GM19351 (cell line): Measurements from ENCODE around the gene FLVCR1.
"Not testable (repeated sequence)": the region's sequence is repeated elsewhere in the genome, so short reads cannot be mapped to it uniquely, and the experiment has no call there.

Experiments
- ATAC-seq: cut with Tn5 transposase; IDR thresholded peaks from one replicate; pipeline ENCODE4 v1.9.1; 2021; ENCODE audit warnings: mild to moderate bottlenecking, moderate library complexity; ENCODE audit not compliant: unreplicated experiment

FLVCR1 gene

DNA sequence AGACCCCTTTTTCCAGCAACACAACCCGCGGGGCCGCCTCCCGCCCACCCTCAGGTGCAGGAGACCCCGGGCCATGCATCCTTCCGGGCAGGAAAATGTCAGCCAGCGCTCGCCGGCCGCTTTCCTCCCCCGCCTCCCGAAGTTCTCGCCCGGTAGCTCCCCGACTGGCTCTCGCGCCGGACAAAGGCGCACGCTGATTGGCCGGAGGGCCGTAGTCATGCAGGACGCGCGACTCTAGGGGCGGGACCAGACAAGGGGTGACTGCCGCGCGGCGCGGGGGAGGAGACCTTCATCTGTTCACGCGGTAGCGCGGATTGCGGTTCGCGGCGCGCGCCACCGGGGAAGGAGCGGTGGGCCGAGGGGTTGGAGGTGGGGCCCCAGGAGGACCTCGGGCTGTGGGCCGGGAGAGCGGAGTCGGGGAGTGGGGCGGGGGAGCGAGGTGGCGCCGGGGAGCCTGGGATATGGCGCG, at the start of gene FLVCR1:
Gene FLVCR1 (plus strand): TSS at position 284 of the 469 bp plus-strand sequence. CDS start 178 bp downstream, at position 462.
- ATAC-seq: peak; percentile 94

- ATAC-seq: no peak
Observed at GRCh38 chr1:212814537-212815334, 43.3 kb upstream of the FLVCR1 start.

GRCh38 chr1:212816567-212817278, 41.4 kb upstream of the FLVCR1 start:
- no peak for ATAC-seq

DNA sequence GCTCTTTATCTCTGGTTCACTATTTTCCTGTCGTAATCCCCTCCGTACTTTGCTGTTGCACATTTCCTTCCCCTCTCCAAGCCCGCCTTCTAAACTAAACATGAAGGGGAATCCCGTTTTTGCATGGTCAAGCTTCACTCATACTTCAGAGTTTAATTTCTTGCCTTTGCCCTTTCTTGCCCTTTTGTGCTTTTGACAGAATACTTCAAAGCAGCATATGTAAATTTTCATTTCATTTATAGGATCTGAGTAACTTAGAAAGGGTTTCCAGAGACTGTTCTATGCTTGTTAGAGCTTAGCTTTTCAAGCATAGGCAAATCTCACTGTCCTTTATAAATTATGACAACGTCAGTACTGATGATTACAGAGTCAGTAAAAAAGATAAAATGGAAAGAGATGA, 38.3 kb upstream of the FLVCR1 start:
- peak; percentile 76 for ATAC-seq

DNA sequence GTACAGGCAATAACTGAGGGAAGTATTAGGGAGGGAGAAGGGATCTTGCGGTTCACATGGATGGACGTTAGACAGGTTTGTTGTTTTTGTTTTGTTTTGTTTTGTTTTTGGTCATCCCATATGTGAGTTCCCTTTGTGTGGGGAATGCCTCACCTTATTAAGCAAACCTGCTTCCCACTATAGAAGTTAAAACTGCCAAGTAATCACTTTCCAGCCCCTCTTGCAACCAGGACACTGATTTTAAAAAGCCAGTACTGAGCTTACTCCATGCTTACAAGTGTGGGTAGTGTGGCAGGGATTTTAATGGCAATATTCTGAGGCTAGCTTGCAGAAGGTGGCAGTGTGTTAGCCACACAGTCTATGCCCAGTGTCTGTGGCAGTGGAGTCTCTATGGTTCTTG, 37.1 kb upstream of the FLVCR1 start:
- ATAC-seq: no peak

- no peak for ATAC-seq
Observed at GRCh38 chr1:212822956-212823355, 35.1 kb upstream of the FLVCR1 start.

DNA sequence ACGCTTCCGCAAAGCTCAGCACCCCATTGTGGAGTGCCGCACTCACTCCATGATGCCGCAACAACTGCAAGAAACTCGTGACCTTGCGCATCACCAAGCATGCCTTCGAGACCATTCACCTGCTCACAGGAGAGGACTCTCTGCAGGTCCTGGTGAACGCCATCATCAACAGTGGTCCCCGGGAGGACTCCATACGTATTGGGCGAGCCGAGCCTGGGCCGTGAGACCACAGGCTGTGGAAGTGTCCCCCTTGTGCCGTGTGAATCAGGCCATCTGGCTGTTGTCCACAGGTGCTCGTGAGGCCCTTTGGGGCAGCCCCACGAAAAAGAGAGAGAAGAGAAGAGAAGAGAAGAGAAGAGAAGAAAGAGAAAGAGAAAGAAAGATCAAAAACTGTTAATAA, 33.9 kb upstream of the FLVCR1 start:
- no peak for ATAC-seq

GRCh38 chr1:212825798-212826452, 32.1 kb upstream of the FLVCR1 start:
- ATAC-seq: no peak

GRCh38 chr1:212827171-212827776, 30.8 kb upstream of the FLVCR1 start:
- ATAC-seq: no peak

DNA sequence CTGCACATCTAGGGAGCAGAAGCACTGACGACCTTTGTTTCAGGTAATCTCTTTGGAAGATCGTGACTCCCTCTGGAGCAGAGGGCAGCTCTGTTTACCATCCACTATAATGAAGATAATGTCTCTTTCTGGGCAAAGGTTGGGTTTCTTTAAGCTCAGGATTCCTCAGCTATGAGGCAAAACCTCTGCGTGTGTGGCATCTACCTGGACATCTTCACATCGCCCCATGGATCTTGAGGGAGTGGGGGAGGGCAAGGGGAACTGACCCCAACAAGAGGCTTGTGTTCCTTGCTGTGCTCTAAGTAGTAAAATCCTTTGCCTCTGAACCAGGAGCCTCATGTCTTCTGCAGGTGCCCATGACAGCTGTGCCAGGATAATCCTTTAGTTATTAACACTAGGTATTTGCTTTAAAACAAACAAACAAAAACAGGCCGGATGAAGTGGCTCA, 30.2 kb upstream of the FLVCR1 start:
- no peak for ATAC-seq

- ATAC-seq: no peak
Observed at GRCh38 chr1:212828395-212828794, 29.7 kb upstream of the FLVCR1 start.

DNA sequence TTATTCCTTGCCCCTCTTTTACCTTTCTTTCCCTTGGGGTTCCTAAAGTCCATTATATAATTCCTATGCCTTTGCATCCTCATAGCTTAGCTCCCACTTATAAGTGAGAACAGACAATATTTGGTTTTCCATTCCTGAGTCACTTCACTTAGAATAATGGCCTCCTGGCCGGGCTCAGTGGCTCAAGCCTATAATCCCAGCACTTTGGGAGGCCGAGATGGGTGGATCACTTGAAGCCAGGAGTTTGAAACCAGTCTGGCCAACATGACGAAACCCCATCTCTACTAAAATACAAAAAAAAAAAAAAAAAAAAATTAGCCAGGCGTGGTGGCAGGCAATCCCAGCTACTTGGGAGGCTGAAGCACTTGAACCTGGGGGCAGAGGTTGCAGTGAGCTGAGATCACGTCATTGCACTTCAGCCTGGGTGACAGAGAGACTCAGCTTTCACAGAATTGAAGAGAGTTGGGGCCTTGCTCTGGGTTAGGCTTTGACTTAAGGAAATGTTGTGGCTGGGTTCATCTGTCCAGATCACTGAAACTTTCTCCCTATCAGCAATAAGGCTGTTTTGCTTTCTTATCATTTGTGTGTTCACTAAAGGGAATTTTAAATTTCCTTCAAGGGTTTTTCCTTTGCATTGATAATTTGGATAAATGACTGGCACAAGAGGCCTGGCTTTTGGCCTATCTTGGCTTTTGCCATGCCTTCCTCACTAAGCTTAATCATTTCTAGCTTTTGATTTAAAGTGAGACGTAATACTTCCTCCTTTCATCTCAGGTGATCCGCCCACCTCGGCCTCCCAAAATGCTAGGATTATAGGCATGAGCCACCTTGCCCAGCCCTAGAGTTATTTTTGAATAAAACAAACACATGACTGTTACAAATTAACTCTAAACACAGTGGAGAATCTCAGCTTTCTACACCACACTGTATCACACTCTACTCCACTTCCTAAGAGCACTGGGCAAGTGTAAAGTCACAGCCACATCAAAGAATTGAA, 24.6 kb upstream of the FLVCR1 start:
- peak; percentile 65 for ATAC-seq

- ATAC-seq: no peak
Observed at GRCh38 chr1:212838145-212838544, 19.9 kb upstream of the FLVCR1 start.

GRCh38 chr1:212844521-212844920, 13.6 kb upstream of the FLVCR1 start:
- not testable (repeated sequence) for ATAC-seq

DNA sequence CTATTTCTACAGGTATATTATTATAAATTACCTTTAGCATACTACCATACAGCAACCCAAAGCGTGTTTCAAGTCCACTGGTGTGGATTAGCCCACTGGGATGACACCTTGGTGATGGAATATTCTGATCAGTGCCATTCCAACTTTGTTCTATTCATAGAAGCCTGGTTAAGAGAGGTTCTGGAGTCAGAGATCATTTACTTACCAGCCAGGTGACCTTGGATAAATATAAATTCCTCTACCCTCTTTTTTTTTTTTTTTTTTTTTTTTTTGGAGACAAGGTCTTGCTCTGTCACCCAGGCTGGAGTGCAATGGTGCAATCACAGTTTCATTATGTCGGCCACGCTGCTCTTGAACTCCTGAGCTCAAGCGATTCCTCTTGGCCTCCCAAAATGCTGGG, 10.5 kb upstream of the FLVCR1 start, which contains the start of gene SPATA45:
Gene SPATA45 (minus strand): TSS at position 101 of the 400 bp plus-strand sequence. CDS start 11,500 bp downstream, outside the sequence.
- no peak for ATAC-seq

DNA sequence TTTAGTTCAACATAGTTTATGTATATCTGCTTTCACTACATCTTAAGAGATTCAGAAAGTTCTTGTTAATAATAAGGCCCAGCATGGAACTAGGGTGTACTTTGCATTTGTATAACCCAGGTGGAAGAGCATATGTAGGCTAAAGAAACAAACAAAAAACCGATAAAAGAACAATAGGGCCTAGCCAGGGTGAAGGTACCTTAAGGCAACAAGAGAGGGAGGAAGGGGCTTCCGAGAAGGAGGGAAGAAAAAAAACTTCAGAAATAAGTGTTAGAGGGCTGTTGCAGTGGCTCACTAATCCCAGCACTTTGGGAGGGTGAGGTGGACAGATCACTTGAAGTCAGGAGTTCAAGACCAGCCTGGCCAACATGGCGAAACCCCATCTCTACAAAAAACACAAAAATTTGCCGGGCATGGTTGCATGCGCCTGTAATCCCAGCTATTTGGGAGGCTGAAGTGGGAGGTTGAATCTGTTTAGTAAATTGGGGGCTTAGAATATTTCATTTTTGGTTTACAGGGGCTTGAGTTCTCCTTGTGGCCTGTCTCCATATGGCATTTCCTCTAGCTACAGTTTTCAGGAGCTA, 5.9 kb upstream of the FLVCR1 start:
- no peak for ATAC-seq

GRCh38 chr1:212853658-212854057, 4.4 kb upstream of the FLVCR1 start:
- no peak for ATAC-seq

DNA sequence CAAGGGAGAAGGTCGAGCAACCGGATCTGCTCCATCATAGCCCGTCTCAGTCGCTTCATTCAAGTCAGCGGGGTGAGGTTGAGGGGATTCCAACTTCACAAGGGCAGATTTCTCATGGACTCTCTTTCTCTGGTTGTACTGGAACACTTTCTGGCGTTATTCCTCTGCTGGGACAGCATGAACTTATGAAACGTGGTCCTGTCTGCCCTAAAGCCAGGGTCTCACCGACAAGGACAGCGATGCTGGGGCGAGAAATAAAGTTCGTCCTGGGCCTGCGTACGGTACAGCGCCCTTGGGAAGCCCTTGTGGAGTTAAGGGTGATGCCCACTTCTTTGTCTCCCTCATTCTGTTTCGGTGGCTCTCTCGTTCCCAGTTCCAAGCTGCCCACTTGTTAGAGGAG, 1.3 kb upstream of the FLVCR1 start:
- no peak for ATAC-seq
